CD4-positive, alpha-beta T cell treated with Interleukin-4 for 1 hour (primary cell): ENCODE results near the gene RASA3.

Source experiments
- DNase-seq, 2 donors: peaks; one replicate each; pipeline ENCODE4 v3.0.0-alpha.2; 2020 to 2022

RASA3 gene

DNA sequence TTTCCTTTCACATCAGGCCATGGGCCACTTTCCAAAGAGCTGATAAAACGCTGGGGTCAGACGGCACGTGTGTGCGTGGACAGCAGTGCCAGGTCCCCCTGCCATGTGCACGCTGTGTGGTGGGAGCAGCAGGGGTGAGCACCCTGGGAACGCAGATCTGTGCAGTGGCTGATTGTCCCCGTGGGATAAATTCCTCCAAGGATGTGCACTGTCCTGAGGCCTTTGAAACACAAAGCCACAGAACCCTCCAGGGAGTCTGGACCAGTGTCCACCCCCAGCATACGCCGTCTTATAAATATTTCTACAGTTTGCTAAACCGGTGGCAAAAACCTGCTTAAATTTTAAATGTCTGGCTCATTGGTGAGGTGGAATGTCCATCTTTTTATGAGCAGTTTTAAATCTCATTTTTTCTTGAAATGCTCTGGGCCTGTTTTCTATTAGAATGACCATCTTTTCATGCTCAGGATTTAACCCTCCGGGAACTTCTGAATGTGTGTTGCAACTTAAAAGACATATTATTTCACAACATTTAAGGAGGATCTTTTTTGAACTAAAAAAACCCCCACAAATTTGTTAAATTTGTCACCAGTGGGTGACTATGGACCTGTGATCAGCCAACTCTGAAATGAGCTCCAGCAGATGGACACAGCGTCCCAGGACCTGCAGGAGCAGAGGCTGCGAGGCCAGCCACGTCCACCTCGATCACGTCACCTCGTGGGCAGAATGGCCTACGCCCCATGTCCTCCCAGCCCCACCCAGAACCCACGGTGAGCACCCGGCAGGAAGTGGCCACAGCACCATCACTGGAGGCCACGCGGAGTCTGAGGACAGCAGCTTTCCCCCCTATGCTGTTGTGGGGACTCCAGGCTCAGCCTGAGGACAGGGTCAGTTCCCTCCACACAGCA lies 68.6 kb downstream of the RASA3 start:
- DNase-seq = peak in 1 of 2 donors; percentile 56

DNA sequence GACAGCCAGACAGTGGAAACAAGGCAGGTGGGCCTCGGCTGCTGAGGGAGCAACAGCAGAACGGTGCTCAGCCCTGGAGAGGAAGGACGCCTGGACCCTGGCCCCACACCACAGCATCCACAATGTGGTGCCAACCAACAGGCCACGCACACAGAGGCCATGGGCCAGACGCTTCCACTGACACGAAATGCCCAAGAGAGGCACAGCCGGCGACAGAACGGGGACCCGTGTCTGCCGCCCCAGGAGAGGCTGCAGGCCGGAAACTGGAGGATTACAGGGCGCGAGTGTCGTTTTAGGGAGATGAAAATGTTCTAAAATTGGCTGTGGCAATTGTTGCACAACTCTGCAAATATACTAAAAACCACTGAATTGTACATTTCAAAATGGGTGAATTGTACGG lies 69.7 kb downstream of the RASA3 start:
- no peak for DNase-seq

DNA sequence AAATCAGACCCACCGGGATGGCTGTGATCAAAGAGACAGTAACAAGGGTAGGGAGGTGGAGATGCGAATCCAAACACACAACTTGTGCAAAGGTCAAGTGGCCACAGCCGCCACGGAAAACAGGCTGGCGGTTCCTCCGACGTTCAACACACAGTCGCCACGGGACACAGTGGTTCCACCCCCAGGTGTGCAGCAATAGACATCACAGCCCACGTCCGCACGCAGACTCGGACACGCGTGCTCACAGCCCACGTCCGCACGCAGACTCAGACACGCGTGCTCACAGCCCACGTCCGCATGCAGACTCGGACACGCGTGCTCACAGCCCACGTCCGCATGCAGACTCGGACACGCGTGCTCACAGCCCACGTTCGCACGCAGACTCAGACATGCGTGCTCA lies 70.1 kb downstream of the RASA3 start:
- DNase-seq = no peak

DNA sequence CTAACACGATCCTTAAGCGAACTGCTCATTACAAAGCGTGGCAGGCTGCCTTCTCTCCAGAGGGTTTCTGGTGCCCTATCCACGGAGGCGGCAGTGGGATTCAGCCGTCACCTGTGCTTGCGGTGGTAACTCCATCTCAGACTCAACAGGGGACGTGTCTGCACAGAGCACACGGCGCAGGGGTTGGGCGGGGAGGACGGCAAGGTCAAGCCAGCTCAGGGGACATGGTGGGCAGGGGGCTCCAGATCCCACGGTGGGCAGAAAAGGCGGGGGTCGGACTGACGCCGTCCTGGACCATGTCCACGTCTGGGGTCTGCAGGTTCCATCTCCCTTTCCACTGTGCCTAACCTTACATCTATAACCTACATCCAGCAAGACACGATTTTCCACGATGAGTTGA lies 70.7 kb downstream of the RASA3 start:
- no peak for DNase-seq

DNA sequence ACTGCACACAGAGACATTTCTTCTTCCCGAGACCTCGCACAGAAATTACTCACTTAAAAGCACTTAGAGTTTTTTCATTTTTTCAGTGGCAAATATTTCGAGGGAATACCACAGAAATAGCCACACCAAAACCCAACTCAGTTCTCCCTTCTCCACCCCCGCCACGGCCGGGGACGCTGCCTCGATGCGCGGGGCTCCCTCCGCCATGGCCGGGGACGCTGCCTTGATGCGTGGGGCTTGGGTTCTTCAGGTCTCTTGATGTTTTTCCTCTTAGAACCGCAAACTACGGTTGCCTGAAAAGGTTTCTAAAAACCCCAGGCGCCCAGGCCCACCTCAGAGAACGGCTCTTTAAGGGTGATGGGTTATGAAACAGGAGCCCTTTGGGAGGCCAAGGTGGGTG lies 71.4 kb downstream of the RASA3 start:
- no peak for DNase-seq

DNA sequence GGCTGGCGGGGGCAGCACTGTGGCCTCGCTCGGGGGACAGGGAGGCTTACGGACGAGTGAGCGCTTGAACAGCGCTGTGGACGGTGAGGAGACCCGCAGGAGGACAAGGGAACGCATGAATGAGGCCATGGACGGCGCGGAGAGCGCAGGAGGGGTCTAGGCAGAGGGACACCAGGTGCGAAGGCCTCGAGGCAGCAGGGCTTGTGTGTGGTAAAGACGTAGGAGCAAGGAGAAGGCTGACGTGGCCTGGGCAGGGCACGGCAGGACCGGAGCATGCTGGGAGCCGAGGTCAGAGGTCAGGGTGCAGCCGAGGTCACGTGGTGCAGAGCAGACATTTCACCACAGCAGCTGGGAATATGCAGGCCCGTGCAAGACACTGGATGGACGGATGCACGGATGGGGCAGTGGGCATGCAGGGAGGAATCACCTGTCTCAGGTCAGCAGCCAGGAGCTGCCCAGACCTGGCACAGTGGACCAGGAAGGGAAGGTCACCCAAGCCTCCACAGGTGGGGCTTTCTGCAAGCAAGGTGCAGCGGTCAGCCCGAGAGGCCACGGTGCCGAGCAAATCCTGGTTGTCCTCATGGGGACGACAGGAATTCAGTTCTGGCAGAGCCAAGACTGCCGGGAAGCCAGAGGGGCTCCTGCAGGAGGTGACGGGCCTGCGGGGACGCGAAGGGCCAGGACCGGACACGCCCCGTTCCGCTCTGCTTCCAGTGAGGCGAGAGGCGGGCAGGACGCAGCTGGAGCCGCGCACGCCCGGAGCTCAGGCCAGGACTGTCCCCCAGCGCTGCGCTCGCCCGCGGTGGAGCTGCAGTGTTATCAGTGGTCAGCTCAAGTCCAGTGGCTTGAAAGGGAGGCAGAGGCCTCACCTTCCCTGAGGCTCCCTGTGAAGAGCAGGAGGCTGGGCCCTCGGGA lies 72.2 kb downstream of the RASA3 start:
- DNase-seq = no peak

DNA sequence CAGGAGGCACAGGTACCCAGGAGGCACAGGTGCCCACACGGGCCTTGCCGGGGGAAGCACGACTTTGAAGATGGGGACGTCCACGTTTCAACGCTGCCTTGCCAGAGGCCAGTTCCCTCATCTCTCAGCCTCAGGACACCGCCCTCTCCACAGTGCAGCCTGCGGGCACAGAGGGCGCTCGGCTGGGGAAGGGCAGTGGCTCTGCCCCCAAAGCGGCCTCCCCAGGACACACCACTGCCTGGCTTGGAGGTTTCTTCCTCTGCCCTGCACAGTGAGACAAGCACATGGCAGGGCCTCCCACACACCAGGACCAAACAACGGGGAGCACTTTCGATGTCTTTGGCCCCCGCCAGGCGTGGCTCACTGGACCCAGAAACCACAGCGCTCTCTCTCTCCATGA lies 73.0 kb downstream of the RASA3 start:
- no peak for DNase-seq

DNA sequence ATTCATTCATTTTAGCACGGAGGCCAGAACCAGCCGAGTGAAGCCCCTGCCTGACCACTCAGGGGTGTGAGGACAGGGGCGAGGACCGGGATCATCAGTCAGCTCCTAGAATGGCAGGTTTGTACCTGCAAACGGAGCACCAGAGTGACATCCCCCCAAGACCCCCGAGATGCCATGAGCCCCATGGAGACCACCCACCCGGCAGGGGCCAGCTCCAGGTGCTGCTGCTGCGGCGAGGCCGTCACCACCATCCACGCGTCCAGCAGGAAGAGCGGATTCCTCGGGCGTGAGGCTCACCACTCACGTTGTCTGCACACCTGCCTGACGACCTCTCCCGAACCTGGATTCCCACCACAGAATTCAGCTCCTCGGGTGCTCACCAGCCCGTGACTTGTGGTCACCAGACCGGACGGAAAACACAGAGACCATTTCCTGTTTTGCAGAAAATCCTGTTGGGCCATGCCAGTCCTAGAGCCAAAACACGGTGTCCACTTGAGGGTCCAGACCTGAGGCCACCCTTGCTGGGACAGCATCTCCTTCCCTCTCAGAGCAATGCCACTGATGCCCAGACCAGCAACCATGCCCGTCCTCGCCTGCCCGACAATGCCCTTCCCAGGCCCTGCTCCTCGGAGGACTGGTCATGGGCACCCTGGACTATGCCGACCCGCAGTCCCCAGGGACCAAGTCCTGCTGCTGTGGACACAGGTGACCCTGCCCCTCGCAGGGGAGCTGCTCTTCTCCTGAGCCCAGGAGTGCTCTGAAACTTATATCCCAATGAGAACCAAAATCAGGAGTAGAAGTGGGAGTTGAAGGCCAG lies 74.2 kb downstream of the RASA3 start:
- no peak for DNase-seq

DNA sequence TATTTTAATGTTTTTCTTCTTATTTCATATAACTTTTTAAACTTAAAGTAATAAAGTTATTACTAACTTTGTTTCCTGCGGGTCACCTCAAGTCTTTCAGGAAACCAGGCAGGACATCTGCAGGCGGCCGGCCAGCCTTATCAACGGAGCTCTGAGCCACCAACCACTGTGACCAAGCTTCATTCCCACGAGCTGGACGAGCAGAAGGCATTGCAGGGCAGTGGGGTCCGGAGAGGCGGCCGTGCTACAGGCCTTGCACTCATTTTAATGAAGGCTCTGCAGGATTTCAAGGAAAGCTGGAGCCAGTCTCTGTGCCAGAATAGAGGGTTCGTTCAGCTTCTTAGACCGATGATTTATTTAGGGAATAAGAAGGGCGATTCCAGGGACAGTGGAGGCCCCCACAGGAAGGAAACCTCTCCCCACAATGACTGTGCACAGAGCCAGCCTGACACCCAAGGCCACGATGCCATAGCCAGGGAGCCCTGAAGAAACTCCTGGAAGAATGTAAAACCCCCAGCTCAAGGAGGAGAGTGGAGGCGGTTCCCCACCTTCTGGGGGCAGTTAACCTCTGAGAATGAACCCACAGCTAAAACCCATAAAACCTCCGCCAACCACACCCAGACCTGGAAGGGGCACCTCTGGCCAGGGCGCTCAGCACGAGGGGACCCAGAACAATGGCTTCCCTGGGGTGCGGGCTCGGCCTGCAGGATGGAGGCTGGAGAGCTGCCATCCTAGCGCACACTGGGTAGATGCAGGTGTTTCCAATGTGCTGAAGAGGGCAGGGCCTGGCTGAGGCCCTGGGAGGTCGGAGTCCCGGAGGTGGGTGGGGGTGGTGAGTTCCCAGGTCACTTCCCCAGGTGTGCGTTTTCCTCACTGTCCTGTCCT lies 75.0 kb downstream of the RASA3 start:
- DNase-seq = no peak

DNA sequence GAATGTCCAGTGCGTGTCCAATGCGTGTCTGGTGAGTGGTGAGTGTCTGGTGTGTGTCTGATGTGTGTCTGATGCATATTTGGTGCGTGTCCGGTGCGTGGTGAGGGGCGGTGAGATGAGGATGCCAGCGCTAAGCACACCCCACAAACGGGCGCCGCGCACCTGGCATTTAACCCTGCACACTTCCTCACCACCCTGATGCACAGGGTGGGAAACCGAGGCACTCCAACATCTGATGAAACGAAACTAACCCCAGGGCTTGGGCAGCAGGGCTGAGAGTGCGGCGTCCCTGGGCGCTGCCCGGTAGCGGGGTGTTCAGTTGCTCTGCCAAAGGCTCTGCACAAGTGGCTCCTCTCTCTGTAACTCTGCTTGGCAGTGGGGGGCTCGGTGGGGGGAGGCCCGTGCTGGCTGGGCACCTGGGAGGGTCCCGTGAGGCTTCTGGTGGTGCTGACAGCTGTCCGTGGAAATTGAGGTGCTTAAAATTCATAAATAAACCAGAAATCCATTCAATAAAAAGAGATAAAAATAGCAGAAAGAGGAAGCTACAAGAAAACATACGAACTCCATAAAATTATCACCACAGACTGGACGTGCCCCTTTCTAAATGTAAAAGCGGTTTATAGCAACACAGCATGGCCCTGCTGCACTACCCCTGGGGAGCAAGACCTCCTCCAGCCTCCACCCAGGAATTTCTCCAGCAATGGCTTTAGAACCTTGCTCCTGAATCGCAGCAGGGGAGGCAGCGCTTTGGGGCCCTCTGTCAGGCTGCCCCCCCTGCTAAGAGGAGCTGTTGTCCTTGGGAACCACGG lies 76.0 kb downstream of the RASA3 start:
- DNase-seq = no peak

DNA sequence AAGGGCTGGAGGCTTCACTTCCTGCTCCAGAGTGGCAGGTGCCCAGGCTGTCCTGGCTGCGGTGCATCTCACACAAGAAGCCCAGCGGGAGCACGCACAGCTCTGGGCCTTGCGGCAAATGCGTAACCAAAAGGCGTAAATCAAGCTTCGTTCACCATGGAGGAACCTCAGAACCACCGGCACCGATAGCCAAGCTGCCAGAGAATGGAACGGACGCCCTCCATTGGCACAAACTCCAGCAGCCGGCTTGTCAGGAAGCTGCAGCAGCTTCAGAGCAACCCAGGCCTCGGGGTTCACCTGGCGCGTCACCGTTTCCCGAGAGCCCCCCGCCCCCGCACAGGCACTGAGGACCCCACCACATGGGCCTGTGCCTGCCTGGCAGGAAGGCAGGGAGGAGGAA lies 76.7 kb downstream of the RASA3 start:
- DNase-seq = no peak

DNA sequence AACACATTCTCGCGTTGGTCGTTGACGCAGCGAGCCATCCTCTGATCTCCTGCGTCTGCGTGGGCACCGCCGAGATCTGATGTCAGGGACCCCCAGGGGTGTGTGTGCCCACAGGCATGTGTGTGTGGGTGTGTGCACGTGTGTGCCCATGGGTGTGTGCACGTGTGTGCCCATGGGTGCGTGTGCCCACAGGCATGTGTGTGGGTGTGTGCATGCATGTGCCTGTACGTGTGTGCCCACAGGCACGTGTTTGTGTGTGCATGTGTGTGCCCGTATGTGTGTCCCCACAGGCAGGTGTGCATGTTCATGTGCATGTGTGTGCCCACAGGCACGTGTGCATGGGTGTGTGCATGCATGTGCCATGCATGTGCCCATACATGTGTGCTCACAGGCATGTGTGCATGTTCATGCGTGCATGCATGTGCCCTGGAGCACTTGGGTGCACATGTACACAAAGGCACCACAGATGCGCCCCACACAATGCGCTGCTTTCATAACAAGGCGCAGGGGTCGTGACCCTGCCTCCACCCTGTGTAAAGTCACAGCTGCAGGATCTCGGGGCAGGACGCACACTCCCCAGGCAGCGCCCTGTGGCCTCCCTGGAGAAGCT lies 77.5 kb downstream of the RASA3 start:
- DNase-seq = no peak

DNA sequence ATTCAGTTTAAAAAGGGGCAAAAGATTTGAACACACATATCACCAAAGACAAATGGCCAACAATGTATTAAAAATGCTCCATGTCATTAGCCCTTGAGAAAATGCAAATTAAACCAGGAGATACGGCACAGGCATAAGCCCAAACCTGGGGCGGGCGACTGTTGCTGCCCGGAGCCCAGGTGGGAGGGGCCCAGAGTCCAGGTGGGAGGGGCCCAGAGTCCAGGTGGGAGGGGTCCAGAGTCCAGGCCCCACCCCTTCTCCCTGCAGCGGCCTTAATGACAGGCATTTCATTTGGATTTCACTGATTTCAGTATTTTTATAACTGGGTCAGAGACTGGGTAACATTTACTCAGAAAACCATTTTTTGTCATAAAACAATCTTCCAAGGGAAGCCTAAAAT lies 78.2 kb downstream of the RASA3 start:
- no peak for DNase-seq

DNA sequence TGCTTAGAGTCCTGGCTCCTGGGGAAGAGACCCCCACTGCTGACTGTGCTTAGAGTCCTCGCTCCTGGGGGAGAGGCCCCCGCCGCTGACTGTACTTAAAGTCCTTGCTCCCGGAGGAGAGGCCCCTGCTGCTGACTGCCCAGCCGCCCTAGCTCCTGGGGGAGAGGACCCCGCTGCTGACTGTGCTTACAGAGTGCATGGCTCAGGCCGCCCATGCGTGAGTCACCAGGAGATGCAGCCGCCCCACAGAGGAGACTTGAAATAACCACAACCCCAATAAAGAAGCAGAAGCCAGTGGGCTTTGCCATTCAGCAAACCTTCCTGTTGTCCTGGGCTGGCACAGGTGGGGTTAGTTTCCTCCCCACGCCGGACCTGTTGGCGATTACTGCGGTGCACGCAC lies 79.4 kb downstream of the RASA3 start:
- peak in 1 of 2 donors; percentile 26 for DNase-seq

DNA sequence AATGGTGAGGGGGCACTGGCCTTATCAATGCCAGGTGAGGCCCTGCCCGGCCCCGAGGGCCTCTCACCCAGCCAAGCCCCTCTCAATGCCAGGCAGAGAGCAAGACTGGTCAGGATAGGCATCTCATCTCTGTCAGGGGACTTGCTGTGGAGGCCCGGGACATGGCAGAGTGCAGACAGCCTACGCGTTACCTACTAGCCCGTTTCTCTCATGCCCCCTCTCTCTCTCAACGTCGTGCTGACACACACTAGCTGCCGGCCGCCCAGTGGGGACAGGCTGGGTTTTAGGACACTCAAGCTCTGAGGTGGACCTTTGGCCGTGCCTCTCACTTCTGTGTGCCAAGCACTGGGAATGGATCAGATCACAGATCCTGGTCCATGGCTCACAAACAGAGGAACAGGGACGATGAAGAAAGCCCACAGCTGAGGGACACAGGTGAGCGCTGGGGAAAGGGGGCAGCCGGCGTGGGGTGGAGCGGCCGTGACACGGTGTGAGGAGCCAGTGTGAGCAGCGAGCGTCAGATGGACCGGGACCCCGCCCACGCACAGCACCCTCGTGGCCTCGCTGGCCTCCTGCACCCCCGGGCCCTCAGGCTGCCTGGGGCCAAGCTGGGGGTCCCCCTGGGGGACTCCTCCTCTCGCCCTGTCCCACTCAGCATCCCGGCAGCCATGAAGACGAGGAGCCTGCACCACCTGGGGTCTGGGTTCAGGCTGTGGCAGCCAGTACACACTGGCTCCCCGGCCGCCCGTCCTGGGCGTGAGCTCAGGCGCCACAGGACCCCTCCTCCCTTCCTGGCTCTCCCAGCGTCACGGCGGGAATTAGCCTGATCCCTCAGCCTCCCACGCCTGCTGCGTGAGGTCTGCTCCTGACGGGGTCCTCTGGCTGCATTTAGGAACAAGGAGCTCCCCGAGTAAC lies 81.6 kb downstream of the RASA3 start:
- DNase-seq = no peak

DNA sequence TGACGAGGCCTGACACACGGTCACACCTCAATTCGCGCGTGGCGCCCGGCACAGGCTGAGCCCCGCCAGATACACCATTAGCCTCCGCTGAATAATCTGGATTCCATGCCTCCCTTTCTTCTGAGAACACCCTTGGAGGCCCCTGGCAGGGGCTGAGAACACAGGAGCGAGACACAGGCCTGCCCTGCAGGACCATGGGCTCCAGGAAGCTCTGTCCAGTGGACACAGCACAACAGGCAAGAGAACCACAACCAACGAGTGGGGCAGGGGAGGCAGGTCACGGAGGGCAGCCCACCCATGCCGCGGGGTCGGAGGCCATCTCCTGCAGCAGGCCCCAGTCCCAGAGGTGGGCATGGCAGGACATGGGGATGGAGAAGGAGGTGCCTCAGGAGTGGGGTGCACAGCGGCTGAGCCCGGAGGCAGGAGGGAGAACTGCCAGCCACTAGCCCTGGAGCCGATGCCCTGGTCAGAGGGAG lies 82.8 kb downstream of the RASA3 start:
- no peak for DNase-seq

DNA sequence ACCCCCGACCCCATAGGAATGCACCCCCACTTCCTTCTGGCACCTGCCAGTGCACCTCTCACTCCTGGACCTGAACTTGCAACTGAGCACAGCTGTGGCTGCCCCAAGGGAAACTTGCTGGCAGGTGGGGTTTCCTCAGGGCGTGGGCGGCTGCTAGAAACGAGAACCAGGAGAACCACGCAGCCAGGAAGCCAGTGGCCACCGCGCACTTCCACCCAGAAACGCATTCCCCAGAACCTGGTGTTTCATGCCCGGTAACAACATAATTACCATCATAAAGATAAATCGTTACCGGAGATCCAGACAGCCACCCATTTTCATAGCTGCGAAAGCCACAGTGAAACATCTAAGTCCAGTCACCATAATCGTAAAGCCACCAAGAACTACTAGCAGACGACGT lies 83.4 kb downstream of the RASA3 start:
- DNase-seq = peak; percentile 42 to 68

DNA sequence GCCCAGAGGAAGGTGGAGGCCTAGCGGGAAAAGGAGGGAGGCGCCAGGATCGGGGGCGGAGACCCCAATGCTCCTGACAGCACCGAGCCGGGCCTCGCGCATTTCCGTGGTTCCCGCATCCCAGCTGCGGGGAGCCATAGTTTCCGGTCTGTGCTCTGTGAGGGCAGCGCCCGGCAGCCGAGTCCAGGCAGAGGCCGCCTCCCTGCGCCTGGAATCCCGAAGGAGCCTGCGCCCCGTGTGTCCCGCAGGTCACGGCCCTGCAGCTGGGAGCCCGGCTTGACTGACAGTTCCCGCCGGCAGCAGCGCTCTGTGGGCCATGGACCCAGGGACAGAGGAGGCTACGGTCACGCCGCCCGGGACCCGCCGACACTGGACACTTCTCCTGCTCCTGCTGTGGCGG lies 84.0 kb downstream of the RASA3 start:
- no peak for DNase-seq

DNA sequence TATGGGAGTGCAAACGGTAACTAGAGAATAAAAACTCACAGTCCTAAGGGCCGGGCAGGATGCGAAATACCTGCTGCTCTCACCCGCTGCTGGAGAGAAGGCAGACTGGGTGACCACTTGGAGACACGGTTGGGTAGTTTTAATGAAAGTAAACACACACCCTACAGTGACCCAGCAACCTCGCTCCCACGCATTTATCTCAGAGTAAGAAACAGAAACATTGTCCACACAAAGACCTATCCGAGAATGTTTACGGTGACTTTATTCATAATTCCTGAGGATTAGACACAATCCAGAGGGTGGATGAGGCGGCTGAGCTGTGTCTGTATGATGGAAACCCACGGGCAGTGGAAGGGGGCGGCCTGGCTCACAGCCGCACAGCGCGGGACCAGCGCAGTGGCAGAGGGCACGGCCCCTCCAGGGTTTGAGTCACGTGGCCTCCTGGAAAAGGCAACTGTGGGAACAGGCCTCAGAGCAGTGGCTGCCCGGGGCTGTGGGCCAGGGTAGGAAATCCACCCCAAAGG lies 85.0 kb downstream of the RASA3 start:
- DNase-seq = no peak
